Measurements from ENCODE around the gene APEH. TPM values are rescaled to one million over a fixed set of nuclear protein-coding genes. Genes with fewer than 3 reads are reported as not detected.
"Not testable (repeated sequence)": the region's sequence is repeated elsewhere in the genome, so short reads cannot be mapped to it uniquely, and the experiment has no call there.

The APEH gene
- total RNA-seq, 2 experiments from 2014 or later = 173 to 189 TPM

DNA sequence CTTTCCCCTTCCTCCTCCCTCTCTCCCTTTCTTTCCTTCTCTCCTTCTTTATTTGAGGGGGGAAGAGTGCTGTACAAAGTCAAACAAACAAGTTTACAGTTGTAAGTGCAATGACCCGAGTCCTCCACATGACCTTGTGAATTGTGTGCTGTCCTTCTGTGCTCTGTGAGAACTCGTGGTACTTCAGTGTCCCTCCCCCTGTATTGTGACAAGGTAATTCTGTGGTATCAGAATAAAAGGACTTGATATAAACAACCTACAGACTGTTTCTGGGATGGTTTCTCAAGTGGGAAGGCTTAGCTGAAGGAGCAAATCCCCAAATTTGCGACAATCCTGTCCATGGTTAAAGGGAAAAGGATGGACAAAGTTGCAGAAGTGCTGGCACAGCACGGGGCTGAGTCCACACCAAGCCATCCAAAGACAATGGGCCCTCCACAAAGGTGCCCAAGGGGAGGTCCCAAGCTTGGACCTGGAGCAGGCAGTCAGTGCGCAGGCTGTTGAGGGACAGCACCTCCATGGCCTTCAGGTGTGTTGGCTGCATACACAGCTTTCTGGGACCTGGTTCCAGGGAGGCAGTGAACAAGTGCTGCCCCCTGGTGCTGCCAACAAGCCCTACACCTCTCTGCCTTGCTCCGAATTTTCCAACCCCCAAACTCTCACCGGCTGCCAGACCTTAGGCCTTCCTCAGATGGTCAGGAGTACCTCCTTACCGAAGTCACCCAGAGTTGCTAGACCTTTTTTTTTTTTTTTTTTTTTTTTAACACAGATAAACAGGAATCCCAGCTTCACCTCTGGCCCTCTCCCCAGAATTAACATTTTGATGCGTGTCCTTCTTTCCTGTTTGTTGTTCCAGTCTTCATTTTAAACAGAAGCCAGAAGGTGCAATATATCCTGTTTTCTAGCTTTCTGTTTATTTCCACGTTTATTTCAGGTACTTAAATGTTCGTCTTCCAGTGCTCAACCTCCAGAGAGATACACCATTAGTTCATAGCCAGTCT, 2.6 kb upstream of the APEH start:
- Mint-ChIP-seq H3K9me3 (no peaks in the 10 kb centered on the region), H3K4me3 (peak overlapping the region; percentile 56), H3K27me3 (no peaks in the 10 kb centered on the region), H3K27ac (peak overlapping the region; percentile 64), H3K36me3 (peaks cover 13% of the 10 kb centered on the region), H3K4me1 (peaks cover 19% of the 10 kb centered on the region)
- peak; percentile 75 for DNase-seq

DNA sequence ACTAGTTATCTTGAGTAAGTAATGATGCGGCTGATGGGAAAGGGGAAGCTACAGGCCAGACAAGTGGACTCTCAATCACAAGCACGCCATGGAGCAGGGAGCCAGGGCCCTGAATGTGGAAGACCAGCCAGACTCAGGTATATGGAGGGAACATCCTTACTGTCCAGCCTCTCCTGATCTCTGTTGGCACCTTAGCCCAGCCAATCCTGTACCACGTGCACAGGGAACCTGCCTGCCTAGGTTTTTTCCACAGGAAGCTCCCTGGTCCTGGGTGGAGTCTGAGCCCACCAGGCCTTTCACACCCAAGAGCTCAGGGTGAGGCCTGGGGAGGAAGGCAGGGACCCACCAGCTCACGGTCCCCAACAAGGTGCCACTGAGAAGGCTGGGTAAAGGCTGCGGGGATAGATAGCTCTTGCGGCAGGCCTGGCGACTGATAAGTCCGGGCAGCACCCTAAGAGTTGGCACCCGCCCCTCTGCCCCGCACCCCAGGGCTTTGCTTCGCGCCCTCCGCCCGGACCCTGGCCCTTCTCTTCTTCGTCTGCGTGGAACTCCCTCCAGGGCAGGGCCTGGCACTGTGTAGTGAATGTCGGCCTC, 933 bp upstream of the APEH start:
- peak; percentile 43 for DNase-seq
- peak overlapping the region; percentile 91 for H3K4me3 Mint-ChIP-seq
- peaks cover 24% of the 10 kb centered on the region for H3K4me1 Mint-ChIP-seq
- H3K27ac Mint-ChIP-seq = peak overlapping the region; percentile 96
- peaks cover 15% of the 10 kb centered on the region for H3K36me3 Mint-ChIP-seq
- no peaks in the 10 kb centered on the region for H3K9me3 Mint-ChIP-seq
- no peaks in the 10 kb centered on the region for H3K27me3 Mint-ChIP-seq

DNA sequence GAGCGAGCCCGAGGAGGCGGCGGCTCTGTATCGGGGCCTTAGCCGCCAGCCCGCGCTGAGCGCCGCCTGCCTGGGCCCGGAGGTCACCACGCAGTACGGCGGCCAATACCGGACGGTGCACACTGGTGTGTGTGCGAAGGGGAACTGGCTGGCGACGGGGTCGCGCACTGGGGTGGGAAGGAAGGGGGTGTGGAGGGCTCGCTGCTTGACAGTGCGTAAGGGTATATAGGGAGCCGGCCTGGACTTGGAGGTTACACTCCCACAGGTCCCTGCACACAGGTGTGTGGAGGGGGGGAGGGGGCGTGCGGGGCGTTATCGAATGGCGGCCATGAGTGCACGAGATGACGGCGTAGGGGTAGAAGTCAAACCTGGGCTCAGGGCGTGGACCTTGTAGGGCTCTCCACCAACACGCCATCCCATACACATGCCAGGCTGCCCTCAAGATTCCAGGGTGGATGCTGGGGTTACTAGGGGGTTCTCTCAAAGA, 389 bp downstream of the APEH start:
- H3K4me3 Mint-ChIP-seq = peak overlapping the region; percentile 91
- H3K36me3 Mint-ChIP-seq = peaks cover 16% of the 10 kb centered on the region
- no peak for DNase-seq
- H3K27ac Mint-ChIP-seq = peak overlapping the region; percentile 96
- no peaks in the 10 kb centered on the region for H3K27me3 Mint-ChIP-seq
- peaks cover 25% of the 10 kb centered on the region for H3K4me1 Mint-ChIP-seq
- no peaks in the 10 kb centered on the region for H3K9me3 Mint-ChIP-seq

DNA sequence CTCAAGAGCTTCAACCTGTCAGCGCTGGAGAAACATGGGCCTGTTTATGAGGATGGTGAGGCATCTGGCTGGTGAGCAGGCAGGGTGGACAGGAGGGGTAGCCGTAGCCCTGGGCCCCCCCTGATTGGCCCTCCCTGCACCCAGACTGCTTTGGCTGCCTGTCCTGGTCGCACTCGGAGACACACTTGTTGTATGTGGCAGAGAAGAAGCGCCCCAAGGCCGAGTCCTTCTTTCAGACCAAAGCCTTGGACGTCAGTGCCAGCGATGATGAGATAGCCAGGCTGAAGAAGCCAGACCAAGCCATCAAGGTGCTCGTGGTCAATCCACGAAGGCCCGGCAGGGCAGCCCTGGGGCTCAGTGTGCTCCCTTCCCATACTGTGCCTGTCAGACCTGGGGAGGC, 1.8 kb downstream of the APEH start:
- Mint-ChIP-seq H3K27me3 (no peaks in the 10 kb centered on the region), H3K9me3 (no peaks in the 10 kb centered on the region), H3K27ac (no peak overlapping the region), H3K4me3 (no peak overlapping the region), H3K4me1 (peaks cover 25% of the 10 kb centered on the region), H3K36me3 (peaks cover 21% of the 10 kb centered on the region)
- DNase-seq = no peak

DNA sequence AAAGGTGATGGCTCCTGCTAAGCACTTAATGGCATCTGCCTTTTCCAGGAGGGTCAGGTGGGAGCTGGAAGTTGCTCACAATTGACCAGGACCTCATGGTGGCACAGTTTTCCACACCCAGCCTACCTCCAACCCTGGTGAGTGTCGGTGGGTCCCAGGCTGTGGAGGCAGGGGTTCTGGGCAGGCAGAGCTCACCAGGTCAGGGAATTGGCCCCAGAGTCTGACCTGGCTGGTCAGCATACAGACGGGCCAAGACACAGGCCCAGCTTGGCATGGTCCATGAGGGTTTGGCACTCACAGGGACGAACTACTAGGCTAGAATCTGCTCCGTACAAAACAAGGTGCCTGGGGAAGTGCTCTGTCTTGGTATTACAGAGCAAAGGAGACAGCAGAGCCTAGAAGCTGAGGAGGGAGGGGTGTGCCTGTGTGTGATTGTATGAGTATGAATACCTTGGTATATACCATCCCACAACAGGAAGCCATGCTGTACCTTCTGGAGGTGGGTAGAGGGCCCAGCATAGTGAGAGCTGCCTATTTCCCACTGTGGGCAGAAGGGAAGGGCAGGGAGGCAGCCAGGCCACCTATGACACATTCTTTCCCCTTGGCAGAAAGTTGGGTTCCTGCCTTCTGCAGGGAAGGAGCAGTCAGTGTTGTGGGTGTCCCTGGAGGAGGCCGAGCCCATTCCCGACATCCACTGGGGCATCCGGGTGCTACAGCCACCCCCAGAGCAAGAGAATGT, 6.5 kb downstream of the APEH start:
- Mint-ChIP-seq H3K9me3 (no peaks in the 10 kb centered on the region), H3K36me3 (peaks cover 15% of the 10 kb centered on the region), H3K27ac (no peak overlapping the region), H3K4me1 (peaks cover 13% of the 10 kb centered on the region), H3K27me3 (no peaks in the 10 kb centered on the region), H3K4me3 (no peak overlapping the region)
- no peak for DNase-seq

DNA sequence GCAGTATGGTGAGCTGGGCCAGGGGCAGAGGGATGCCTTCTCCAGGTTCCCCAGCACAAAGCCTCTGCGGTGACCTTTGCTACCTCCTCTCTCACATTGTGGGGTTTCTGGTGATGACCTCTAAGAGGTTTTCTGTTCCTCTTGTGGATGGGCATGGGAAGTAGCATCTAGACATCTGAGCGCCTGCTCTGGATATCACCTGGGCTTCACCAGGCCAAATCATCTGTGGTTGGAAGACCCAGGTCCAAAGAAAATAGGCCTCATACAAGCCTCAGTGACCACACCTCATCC, 7.0 kb downstream of the APEH start:
- H3K9me3 Mint-ChIP-seq = no peaks in the 10 kb centered on the region
- peaks cover 10% of the 10 kb centered on the region for H3K4me1 Mint-ChIP-seq
- no peak overlapping the region for H3K4me3 Mint-ChIP-seq
- H3K36me3 Mint-ChIP-seq = peaks cover 9% of the 10 kb centered on the region
- no peak for DNase-seq
- no peak overlapping the region for H3K27ac Mint-ChIP-seq
- no peaks in the 10 kb centered on the region for H3K27me3 Mint-ChIP-seq

DNA sequence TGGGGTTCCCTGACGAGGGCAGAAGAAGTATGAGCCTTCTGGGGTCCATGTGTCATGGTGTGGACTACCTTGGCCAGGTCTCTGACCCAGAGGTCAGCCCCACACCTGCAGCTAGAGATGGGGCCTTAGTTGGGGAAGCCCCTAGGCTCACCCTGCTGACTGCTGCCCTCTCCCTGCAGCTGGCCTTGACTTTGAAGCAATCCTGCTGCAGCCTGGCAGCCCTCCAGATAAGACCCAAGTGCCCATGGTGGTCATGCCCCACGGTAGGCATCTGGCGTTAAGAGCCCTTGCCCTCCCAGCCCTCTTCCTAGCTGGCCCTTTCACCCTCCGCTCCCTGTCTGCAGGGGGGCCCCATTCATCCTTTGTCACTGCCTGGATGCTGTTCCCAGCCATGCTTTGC, 7.4 kb downstream of the APEH start:
- H3K36me3 Mint-ChIP-seq = peaks cover 8% of the 10 kb centered on the region
- no peak overlapping the region for H3K27ac Mint-ChIP-seq
- no peaks in the 10 kb centered on the region for H3K27me3 Mint-ChIP-seq
- H3K4me1 Mint-ChIP-seq = peaks cover 10% of the 10 kb centered on the region
- DNase-seq = no peak
- H3K9me3 Mint-ChIP-seq = no peaks in the 10 kb centered on the region
- H3K4me3 Mint-ChIP-seq = no peak overlapping the region

DNA sequence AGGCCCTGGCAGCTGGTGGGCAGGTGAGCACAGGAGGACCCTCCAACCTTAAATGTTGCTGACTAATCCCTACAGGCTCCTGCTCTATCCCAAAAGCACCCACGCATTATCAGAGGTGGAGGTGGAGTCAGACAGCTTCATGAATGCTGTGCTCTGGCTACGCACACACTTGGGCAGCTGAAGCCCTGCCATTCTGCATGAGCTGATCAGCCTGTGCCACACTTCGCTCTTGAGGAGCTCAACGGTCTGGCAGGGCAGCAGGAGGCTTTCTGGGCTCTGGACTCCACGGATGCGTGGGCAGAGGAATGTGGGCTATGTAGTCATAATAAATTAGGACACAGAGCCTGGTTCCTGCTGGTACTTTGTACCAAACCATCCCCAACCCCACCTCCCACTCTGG, 9.0 kb downstream of the APEH start:
- H3K27me3 Mint-ChIP-seq = peaks cover 4% of the 10 kb centered on the region
- no peak for DNase-seq
- peaks cover 7% of the 10 kb centered on the region for H3K36me3 Mint-ChIP-seq
- no peak overlapping the region for H3K4me3 Mint-ChIP-seq
- H3K4me1 Mint-ChIP-seq = peaks cover 6% of the 10 kb centered on the region
- no peaks in the 10 kb centered on the region for H3K9me3 Mint-ChIP-seq
- H3K27ac Mint-ChIP-seq = peak overlapping the region; percentile 29

DNA sequence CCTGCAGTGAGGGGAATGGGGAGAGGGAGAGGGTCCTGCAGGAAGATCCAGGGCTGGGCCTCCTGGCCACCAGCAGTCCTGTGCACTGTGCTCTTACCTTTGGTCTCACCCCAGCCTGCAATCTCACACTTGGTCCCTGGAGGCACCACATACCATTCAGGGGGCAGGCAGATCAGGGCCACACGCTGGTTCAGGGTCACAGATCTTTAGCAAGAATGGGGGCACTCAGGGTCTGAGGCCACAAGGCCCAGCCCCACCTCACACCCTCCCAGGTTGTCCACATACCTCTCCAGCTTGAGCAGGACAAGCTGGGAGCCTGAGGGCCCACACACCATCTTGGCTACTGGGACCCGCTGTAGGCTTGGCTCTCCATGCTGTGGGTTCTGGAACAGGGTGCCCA, 10.3 kb downstream of the APEH start:
- not testable (repeated sequence) for H3K4me1 Mint-ChIP-seq, H3K36me3 Mint-ChIP-seq, H3K27ac Mint-ChIP-seq, H3K27me3 Mint-ChIP-seq, H3K4me3 Mint-ChIP-seq, H3K9me3 Mint-ChIP-seq, DNase-seq

DNA sequence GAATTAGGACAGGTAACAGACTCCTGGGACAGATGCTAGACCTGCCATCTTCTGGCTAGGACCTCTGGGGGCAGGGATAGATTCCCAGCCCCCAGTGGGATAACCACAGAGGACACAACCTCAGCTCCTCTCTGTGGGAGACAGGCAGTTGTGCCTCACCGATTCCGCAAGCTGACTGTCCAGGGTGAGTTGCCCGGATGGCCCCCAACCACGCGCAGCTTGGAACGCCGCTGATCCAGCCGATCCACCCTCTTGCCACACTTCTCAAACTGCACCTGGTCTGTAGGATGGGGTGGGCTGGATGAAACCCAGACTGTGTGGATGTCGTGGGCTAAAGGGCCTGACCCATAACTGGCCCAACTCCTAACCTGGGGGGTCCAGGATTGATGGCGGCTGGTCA, 11.0 kb downstream of the APEH start:
- not testable (repeated sequence) for H3K4me3 Mint-ChIP-seq, DNase-seq, H3K27me3 Mint-ChIP-seq, H3K9me3 Mint-ChIP-seq, H3K36me3 Mint-ChIP-seq, H3K27ac Mint-ChIP-seq
- H3K4me1 Mint-ChIP-seq = peaks cover 11% of the 10 kb centered on the region

DNA sequence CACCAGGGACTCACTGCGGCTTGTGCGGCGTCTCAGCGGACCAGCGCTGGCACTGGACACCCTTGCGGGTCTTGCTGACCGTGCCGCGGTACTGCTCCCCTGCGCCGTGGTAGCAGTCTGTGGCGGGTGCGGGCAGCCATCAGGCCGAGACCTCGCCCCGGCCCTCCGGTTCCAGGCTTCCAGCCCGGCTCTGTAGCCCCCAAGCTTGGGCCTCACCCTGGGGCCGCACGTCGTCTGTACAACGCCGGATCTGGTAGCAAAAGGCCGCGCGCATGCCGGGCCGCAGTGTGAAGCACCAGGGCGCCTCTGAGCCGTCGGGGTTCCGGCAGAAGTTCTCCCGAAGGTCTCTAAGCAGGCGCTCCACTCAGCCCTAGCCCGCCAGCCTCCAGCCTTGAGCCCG, 11.7 kb downstream of the APEH start:
- H3K27me3 Mint-ChIP-seq, H3K36me3 Mint-ChIP-seq, DNase-seq, H3K9me3 Mint-ChIP-seq, H3K27ac Mint-ChIP-seq: not testable (repeated sequence)
- H3K4me3 Mint-ChIP-seq = peak overlapping the region; percentile 45
- H3K4me1 Mint-ChIP-seq = peaks cover 18% of the 10 kb centered on the region

DNA sequence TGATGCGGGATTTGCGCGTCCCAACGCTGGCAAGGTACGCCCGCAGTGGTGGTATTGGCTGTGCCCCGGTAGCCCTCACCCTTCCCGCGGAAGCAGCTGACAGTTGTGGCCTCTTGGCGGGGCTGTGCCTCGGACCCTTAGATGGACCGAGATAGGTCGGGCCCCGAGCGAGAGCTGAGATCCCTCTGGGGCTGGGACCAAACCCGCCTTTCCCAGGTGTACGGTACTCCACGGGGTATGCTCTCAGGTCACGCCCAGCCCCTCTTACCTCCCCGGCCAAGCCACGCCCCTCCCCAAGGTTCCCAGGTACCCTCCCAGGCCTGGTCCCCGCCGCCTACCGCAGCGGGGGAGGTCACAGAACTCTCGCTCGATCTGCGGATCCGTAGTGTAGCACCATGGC, 12.2 kb downstream of the APEH start:
- Mint-ChIP-seq H3K4me1 (peaks cover 21% of the 10 kb centered on the region), H3K4me3 (peak overlapping the region; percentile 55)
- not testable (repeated sequence) for H3K27me3 Mint-ChIP-seq, H3K9me3 Mint-ChIP-seq, H3K27ac Mint-ChIP-seq, H3K36me3 Mint-ChIP-seq
- peak; percentile 25 for DNase-seq

DNA sequence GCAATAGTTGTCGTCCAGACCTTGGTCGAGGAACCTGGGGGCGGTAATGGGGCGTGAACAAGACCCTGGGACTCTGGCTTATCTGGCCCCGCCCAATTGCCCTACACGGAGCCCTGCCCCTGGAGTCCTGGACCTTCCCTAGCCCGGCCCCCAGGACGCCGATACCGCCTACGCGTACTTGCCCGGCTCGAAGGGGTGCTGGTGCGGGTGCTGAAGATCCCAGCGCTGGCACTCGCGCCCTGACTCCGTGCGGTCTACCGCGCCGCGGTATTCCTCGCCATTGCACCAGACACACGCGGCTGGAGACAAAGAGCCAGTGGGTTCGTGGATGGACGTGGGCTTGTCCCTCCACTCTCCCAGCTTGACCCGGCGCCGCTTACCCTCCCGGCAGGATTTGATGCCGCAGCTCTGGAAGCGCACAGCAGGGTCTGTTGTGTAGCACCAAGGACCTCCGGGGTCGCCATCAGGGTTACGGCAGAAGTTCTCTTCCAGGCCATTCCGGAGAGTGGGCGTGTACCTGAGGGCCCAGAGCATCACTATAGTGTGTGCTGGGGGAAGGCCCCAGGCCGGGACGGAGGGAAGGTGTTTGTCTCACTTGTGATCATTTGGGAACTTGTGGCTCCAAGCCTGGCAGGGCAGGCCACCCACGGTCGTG, 12.7 kb downstream of the APEH start:
- not testable (repeated sequence) for H3K27me3 Mint-ChIP-seq, H3K9me3 Mint-ChIP-seq, H3K36me3 Mint-ChIP-seq, H3K27ac Mint-ChIP-seq
- Mint-ChIP-seq H3K4me1 (peaks cover 21% of the 10 kb centered on the region), H3K4me3 (peak overlapping the region; percentile 29)
- DNase-seq = peak; percentile 65

DNA sequence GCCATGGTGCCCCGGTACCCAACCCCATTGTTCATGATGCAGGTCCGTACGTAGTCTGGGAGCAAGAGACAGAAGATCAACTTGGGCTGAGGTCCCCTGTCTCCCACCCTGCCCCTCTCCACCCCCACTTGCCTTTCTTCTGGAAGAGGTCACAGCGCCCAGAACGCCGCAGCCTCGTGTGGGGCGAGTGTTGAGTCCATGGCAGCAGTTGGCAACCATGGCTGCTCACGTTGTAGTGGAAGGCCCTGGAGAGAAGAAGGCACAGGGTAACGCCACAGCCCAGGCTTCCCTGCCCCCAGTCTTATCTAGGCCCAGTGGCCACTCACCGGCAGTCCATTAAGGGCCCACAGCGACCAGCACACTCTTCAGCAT, 13.3 kb downstream of the APEH start:
- DNase-seq, H3K27me3 Mint-ChIP-seq, H3K36me3 Mint-ChIP-seq, H3K9me3 Mint-ChIP-seq, H3K27ac Mint-ChIP-seq: not testable (repeated sequence)
- peaks cover 21% of the 10 kb centered on the region for H3K4me1 Mint-ChIP-seq
- H3K4me3 Mint-ChIP-seq = peak overlapping the region; percentile 29

Data from activated naive CD8-positive, alpha-beta T cell treated with anti-CD3 and anti-CD28 coated beads for 36 hours (primary cell).